Activated CD4-positive, alpha-beta T cell treated with anti-CD3 and anti-CD28 coated beads, Interleukin-2, amount 50 U/mL, for 48 hours (primary cell): ENCODE measurements around the gene MYO3A.

Experiments used
- DNase-seq, 2 experiments: peaks; one replicate each; pipeline ENCODE4 v3.0.0-alpha.2; 2020

The MYO3A gene

DNA sequence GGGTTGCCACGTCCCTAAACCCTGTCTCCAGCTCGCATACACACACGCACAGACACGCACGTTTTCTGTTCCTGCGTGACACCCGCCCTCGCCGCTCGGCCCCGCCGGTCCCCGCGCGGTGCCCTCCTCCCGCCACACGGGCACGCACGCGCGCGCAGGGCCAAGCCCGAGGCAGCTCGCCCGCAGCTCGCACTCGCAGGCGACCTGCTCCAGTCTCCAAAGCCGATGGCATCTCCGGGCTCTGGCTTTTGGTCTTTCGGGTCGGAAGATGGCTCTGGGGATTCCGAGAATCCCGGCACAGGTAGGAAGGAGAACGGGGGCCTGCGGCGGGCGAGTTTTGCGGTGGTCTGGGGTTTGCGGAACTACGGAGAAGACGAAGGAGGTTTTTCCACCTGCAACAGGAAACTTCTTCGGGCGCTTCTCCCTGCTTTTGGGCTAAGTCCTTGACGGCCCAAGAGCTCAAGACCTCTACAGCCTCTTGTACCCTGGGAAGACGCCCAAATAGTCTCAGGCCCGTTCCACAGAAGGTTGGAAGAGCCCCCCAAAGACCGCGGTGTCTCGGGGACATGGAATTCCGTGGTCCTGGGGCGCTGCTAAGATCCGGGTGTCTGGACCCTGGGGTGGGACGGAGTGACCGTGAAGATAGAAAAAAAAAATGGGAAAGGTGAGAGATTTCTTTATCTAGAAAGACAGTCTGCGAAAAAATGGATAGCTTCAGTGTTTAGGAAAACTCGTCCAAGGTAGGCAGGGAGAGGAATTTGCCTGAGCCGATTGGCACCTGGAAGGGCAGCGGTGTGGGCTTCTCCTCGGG lies 282.8 kb downstream of the MYO3A start, which contains the start of gene GAD2:
Gene GAD2, plus strand, starts transcription at position 190 of the 811 bp plus-strand sequence. Its CDS starts 36 bp downstream, at position 226.
- peak; percentile 4 to 5 for DNase-seq

GRCh38 chr10:26217396-26218086 lies 283.5 kb downstream of the MYO3A start:
- peak in 1 of 2 experiments; percentile 10 for DNase-seq

- no peak for DNase-seq
Observed at GRCh38 chr10:26219676-26220075, 285.6 kb downstream of the MYO3A start.

DNA sequence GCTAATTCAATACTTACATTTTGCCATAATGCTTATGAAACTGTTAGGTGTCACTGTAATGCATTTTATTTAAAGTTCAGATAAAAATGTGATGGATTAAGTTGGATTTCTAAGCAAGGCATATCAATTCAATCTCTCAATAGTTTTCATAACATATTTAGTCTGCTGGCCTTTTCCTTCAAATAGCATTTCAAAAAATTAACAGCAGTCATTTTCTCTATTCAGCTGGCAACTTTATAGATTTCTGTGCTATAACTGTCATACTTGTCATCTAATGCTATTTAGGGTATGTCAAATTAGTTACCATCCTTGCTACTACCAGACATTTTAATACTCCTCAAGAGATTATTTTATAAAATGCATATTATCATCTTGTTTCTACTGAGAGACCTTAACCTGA lies 286.9 kb downstream of the MYO3A start:
- DNase-seq = no peak

- DNase-seq = no peak
Observed at GRCh38 chr10:26221541-26221940, 287.5 kb downstream of the MYO3A start.

- no peak for DNase-seq
Observed at GRCh38 chr10:26222563-26222962, 288.5 kb downstream of the MYO3A start.

GRCh38 chr10:26225322-26225721 lies 291.3 kb downstream of the MYO3A start:
- DNase-seq = no peak

DNA sequence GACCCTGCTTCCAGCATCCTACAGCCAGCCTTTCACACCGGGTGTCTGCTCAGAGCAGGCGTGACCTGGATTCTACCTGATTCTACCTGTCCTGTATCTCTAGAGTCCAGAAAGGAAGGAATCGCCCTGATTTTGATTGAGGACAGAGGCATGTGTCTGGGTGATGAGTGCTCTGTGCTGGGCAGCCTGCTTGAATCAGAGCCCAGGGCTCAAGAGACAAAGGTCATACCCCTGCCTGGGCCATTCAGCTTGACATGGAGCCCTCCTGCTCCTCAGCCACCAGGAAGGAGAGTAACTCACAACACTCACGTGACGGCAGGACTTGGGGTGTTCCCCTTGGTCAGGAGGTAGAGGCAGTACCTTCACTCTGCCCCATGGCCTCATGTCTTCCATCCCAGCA lies 293.8 kb downstream of the MYO3A start:
- no peak for DNase-seq

- DNase-seq = no peak
Observed at GRCh38 chr10:26232174-26232573, 298.1 kb downstream of the MYO3A start.

GRCh38 chr10:26235761-26236160 lies 301.7 kb downstream of the MYO3A start:
- DNase-seq = no peak

DNA sequence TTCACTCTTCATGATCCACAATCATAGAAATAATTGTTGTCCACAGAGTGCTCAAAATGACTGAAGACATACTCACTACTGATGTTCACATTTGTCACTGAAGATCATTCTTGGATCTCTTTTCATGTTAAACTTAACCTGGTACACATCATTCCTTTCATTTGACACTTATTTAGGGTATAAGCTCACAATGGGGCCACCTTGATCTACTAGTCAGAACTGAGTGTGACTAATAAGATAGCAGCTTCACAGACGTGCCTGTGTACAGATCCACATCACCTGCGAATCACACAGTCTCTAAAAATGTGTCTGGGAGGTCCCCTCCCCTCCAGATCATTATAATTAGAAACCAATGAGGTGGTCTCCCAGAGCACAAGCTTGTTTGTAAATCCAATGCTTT lies 304.3 kb downstream of the MYO3A start:
- DNase-seq = no peak

GRCh38 chr10:26242706-26243350 lies 308.8 kb downstream of the MYO3A start:
- DNase-seq = no peak

- DNase-seq = no peak
Observed at GRCh38 chr10:26243351-26243720, 309.3 kb downstream of the MYO3A start.

GRCh38 chr10:26249681-26250080 lies 315.7 kb downstream of the MYO3A start:
- no peak for DNase-seq

- no peak for DNase-seq
Observed at GRCh38 chr10:26251925-26252324, 317.9 kb downstream of the MYO3A start.

- DNase-seq = no peak
Observed at GRCh38 chr10:26254616-26255015, 320.6 kb downstream of the MYO3A start.

DNA sequence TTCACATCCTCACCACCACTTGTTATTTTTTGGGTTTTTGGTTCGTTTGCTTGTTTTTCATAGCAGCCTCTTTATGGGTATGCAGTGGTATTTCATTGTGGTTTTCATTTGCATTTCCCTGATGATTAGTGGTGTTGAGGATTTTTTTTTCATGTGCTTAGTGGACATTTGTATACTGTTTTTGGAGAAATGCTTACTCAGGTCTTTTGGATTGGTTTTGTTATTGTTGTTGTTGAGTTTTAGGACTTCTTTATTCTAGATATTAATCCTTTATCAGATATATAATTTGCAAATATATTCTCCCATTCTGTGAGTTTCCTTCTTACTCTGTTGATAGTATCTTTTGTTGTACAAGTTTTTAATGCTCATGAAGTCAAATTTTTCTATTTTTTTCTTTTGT lies 325.3 kb downstream of the MYO3A start:
- DNase-seq = no peak
